Spleen (tissue), 11 donors: ENCODE measurements around the gene TRAF1. TPM values are rescaled to one million over a fixed set of nuclear protein-coding genes. Genes with fewer than 3 reads are reported as not detected.

Experiments
- DNase-seq: peaks from one replicate; pipeline ENCODE4 v3.0.0-alpha.2; 2020
- H3K27ac ChIP-seq, 8 donors: fragments of 200-600 bp; sonication (generic) in 7 of 8; 1 replicate in 4 of 8; 2 replicates in 4 of 8; pipeline versions ENCODE4 v1.5.0 to v1.8.0; 2016 to 2021; ENCODE audit warnings: inconsistent platforms in 4 of 8, mild to moderate bottlenecking in 4 of 8, moderate library complexity in 1 of 8
- H3K27me3 ChIP-seq, 7 donors: fragments of 200-600 bp; sonication (generic) in 6 of 7; replicated peaks in 1 of 7; 1 replicate in 4 of 7; 2 replicates in 3 of 7; pipeline versions ENCODE4 v1.5.0 to v1.8.0; 2016 to 2021; ENCODE audit warnings: inconsistent platforms in 3 of 7, mild to moderate bottlenecking in 1 of 7
- H3K36me3 ChIP-seq, 6 donors: fragments of 200-600 bp; sonication (generic) in 5 of 6; 1 replicate in 4 of 6; 2 replicates in 2 of 6; pipeline versions ENCODE4 v1.5.0 to v1.8.0; 2016 to 2021; ENCODE audit warnings: inconsistent platforms in 2 of 6
- H3K4me1 ChIP-seq, 6 donors: fragments of 200-600 bp; sonication (generic) in 5 of 6; 1 replicate in 3 of 6; 2 replicates in 3 of 6; pipeline versions ENCODE4 v1.5.0 to v1.8.0; 2016 to 2021; ENCODE audit warnings: inconsistent platforms in 3 of 6
- H3K4me3 ChIP-seq, 8 donors: fragments of 200-600 bp; sonication (generic) in 7 of 8; 1 replicate in 4 of 8; 2 replicates in 4 of 8; pipeline versions ENCODE4 v1.5.0 to v1.8.0; 2016 to 2021; ENCODE audit warnings: inconsistent platforms in 4 of 8, mild to moderate bottlenecking in 4 of 8, moderate library complexity in 2 of 8
- H3K9me3 ChIP-seq, 8 donors: fragments of 200-600 bp; sonication (generic) in 7 of 8; 1 replicate in 4 of 8; 2 replicates in 4 of 8; pipeline versions ENCODE4 v1.5.0 to v1.8.0; 2016 to 2021; ENCODE audit warnings: inconsistent platforms in 4 of 8
- POLR2A ChIP-seq, 3 donors: fragments of 450-650 bp; IDR thresholded peaks; one replicate each; pipeline ENCODE4 v1.5.1; 2017; ENCODE audit warnings: antibody characterized with exemption in 3 of 3, mild to moderate bottlenecking in 1 of 3
- POLR2AphosphoS5 ChIP-seq, 3 donors: sonication (generic); formaldehyde crosslinking; IDR thresholded peaks; one replicate each; pipeline ENCODE4 v1.5.1; 2017; ENCODE audit warnings: antibody characterized with exemption in 3 of 3
- WGBS, 5 donors: extraction: QIAGEN DNeasy Blood & Tissue Kit in 3 of 5; methylation state at CpG; one replicate each; pipeline versions ENCODE4 v1.1.5 to v1.1.7; 2013 to 2018; 5-methylcytosine and 5-hydroxymethylcytosine counted together
- intact Hi-C: fragments of 100-400 bp; cut with DNase I; formaldehyde crosslinking; loops from one replicate; pipeline ENCODE4 v1.15.0; 2023; ENCODE audit warnings: low total_unique reads
- polyA plus RNA-seq, 3 donors: library from polyadenylated mRNA; stranded (reverse); fragments of 200-250 nt; gene quantifications; one replicate each; pipeline ENCODE4 v1.2.1, GENCODE V29; 2013
- total RNA-seq, 7 donors: library from RNA; depleted of rRNA in 3 of 7; stranded (reverse); fragments of >200 nt in 3 of 7; fragmentation: NEBNext Ultra II Directional in 4 of 7; extraction: Animal tissue kit (Norgen Biotek cat#: 25700) in 4 of 7; gene quantifications; one replicate each; pipeline versions ENCODE4 v1.1.0 to v1.2.1, GENCODE V29; 2016 to 2021
- TF ChIP-seq, protein P1 (sequence below), 11 experiments: fragments of 200-600 bp in 7 of 11; fragments of 450-650 bp in 4 of 11; sonication (generic) in 4 of 11; IDR thresholded peaks in 8 of 11; conservative IDR thresholded peaks in 3 of 11; 1 replicate in 7 of 11; 2 replicates in 4 of 11; pipeline versions ENCODE4 v1.4.0 to v1.8.0; 2016 to 2021; ENCODE audit warnings: antibody characterized with exemption in 11 of 11, inconsistent platforms in 4 of 11, mild to moderate bottlenecking in 1 of 11
- donor health status: healthy with polysubstance abuse.
- donor health status: DM: no; HTN: no; CAD: no; lungs with moderate emphysema.
- donor health status: DM: no; HTN: no; CAD: no.
- donor health status: Bipolar disorder and iron deficiency.
- donor health status: healthy.
- donor health status: DM: no; HTN: no; CAD: no.
- donor health status: DM: yes; HTN: yes; CAD: no.

Gene TRAF1
- total and polyA plus RNA-seq, 10 donors = 8.6 to 29.2 (median 14.1) TPM

DNA sequence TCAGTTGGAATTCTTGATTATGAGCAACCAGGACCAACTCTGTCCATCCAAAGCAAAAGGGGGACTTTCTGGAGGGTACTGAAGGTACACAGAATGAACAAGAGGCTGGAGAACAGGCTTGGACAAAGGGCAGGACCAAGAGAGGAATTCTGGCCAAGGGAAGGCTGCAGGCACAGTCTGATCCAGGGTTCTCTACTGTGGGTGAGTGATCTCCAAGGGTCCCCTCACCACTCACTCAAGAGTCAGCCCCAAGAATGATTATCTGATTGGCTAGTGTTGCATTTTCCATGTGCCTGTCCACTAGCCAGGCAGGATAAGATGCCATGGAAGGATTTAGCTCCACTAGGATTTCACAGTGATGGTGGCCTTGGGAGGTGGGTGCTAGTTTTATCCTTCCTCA is 38.0 kb downstream of the TRAF1 start:
- Histone ChIP-seq H3K27me3 (no peaks in the 10 kb centered on the region), H3K27ac (peak overlapping the region in 2 of 8 donors; percentile 4 to 34), H3K4me3 (no peak overlapping the region), H3K36me3 (no peaks in the 10 kb centered on the region), H3K4me1 (peaks cover 20 to 44% (median 26%) of the 10 kb centered on the region in 6 donors), H3K9me3 (no peaks in the 10 kb centered on the region)
- TF ChIP-seq POLR2A (IDR thresholded peaks at IDR 0.05) = no peak
- TF ChIP-seq, protein P1, sequence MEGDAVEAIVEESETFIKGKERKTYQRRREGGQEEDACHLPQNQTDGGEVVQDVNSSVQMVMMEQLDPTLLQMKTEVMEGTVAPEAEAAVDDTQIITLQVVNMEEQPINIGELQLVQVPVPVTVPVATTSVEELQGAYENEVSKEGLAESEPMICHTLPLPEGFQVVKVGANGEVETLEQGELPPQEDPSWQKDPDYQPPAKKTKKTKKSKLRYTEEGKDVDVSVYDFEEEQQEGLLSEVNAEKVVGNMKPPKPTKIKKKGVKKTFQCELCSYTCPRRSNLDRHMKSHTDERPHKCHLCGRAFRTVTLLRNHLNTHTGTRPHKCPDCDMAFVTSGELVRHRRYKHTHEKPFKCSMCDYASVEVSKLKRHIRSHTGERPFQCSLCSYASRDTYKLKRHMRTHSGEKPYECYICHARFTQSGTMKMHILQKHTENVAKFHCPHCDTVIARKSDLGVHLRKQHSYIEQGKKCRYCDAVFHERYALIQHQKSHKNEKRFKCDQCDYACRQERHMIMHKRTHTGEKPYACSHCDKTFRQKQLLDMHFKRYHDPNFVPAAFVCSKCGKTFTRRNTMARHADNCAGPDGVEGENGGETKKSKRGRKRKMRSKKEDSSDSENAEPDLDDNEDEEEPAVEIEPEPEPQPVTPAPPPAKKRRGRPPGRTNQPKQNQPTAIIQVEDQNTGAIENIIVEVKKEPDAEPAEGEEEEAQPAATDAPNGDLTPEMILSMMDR (IDR thresholded peaks at IDR 0.05 in 8 of 11, conservative IDR thresholded peaks at IDR 0.05 in 3 of 11) = no peak
- no peak for TF ChIP-seq POLR2AphosphoS5 (IDR thresholded peaks at IDR 0.05)
- DNase-seq = no peak
- intact Hi-C loops = no loop called here

DNA sequence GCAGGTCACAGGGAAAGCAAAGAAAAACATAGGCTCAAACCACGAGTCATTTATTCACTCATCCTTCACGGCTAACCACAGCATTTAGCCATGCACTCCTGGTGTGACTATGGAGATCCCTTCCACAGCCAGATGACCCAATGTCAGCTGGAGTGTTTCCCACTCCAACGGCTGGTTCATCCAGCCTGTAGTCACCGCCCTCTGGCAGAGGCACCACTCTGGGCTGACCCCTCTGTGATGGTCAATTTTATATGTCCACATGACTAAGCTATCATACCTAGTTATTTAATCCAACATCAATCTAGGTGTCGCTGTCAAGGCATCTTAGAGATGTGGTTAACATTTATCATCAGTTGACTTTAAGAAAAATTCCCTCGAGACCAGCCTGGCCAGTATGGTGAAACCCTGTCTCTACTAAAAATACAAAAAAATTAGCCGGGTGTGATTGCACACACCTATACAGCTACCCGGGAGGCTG is 40.1 kb downstream of the TRAF1 start:
- 58 to 79% (median 70%) methylated on average over 8 of the region's 8 CpGs for WGBS, 5 donors
- TF ChIP-seq POLR2A (IDR thresholded peaks at IDR 0.05) = no peak
- TF ChIP-seq POLR2AphosphoS5 (IDR thresholded peaks at IDR 0.05) = no peak
- TF ChIP-seq, protein P1 (IDR thresholded peaks at IDR 0.05 in 8 of 11, conservative IDR thresholded peaks at IDR 0.05 in 3 of 11) = no peak
- Histone ChIP-seq H3K27ac (no peak overlapping the region), H3K27me3 (no peaks in the 10 kb centered on the region), H3K36me3 (no peaks in the 10 kb centered on the region), H3K4me3 (no peak overlapping the region), H3K4me1 (peaks cover under 1 to 41% (median 5%) of the 10 kb centered on the region in 6 donors), H3K9me3 (no peaks in the 10 kb centered on the region)
- DNase-seq = no peak
- intact Hi-C loops = no loop called here

DNA sequence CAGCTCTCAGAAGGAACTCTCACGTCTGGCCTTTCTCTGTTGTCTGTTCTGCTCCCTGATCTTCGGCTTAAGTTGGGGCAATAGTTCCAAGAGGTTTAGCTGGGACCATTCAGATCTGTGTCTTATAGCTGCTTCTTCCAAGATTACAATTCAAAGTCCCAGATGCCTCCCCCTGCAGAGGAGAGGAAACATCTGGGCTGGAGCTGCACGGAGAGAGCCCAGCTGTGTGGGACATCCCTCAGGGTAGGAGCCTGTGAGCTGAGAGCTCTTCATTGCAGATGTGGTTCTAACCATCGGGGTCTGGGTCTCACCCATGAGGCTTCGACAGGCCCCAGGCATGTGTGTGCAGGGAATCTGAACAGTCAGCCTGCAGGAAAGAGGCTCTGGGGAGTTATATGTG is 40.6 kb downstream of the TRAF1 start:
- TF ChIP-seq POLR2A (IDR thresholded peaks at IDR 0.05) = no peak
- TF ChIP-seq POLR2AphosphoS5 (IDR thresholded peaks at IDR 0.05) = no peak
- TF ChIP-seq, protein P1 (IDR thresholded peaks at IDR 0.05 in 8 of 11, conservative IDR thresholded peaks at IDR 0.05 in 3 of 11) = no peak
- intact Hi-C loops = no loop called here
- Histone ChIP-seq H3K4me1 (peaks cover 0 to 39% (median 3%) of the 10 kb centered on the region in 6 donors), H3K36me3 (no peaks in the 10 kb centered on the region), H3K27ac (no peak overlapping the region), H3K4me3 (no peak overlapping the region), H3K9me3 (no peaks in the 10 kb centered on the region), H3K27me3 (no peaks in the 10 kb centered on the region)
- WGBS, 5 donors = 38 to 52% (median 46%) methylated on average over 5 of the region's 5 CpGs
- DNase-seq = no peak

DNA sequence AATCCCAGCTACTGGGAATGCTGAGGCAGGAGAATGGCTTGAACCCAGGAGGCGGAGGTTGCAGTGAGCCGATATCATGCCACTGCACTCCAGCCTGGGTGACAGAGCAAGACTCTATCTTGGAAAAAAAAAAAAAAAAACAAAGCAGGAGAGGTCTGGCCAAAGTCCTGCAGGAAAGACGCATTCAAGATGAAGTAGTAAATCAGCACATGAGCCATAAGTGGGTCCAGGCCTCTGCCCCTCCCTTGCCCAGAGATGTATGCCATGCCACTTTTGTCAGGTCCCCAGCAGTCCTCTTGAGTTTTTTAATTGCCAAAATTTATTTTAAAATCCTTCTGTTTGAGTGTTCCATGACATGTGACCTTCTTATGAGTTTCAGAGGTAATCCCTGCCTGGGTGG is 41.1 kb downstream of the TRAF1 start:
- Histone ChIP-seq H3K27ac (no peak overlapping the region), H3K4me3 (no peak overlapping the region), H3K4me1 (peaks cover 0 to 34% (median under 1%) of the 10 kb centered on the region in 6 donors), H3K9me3 (no peaks in the 10 kb centered on the region), H3K36me3 (no peaks in the 10 kb centered on the region), H3K27me3 (no peaks in the 10 kb centered on the region)
- no peak for TF ChIP-seq POLR2A (IDR thresholded peaks at IDR 0.05)
- TF ChIP-seq, protein P1 (IDR thresholded peaks at IDR 0.05 in 8 of 11, conservative IDR thresholded peaks at IDR 0.05 in 3 of 11) = no peak
- TF ChIP-seq POLR2AphosphoS5 (IDR thresholded peaks at IDR 0.05) = no peak
- WGBS, 5 donors = 54 to 82% (median 64%) methylated on average over 3 of the region's 3 CpGs
- DNase-seq = no peak
- intact Hi-C loops = no loop called here
